GM19468 (cell line): Measurements from ENCODE around the gene ZNF625.
"Not testable (repeated sequence)": the region's sequence is repeated elsewhere in the genome, so short reads cannot be mapped to it uniquely, and the experiment has no call there.

Experiments
- ATAC-seq: cut with Tn5 transposase; IDR thresholded peaks from one replicate; pipeline ENCODE4 v1.9.1; 2021; ENCODE audit warnings: mild to moderate bottlenecking, moderate library complexity, moderate number of reproducible peaks; ENCODE audit not compliant: unreplicated experiment; ENCODE audit errors: extremely low read depth

ZNF625 gene

DNA sequence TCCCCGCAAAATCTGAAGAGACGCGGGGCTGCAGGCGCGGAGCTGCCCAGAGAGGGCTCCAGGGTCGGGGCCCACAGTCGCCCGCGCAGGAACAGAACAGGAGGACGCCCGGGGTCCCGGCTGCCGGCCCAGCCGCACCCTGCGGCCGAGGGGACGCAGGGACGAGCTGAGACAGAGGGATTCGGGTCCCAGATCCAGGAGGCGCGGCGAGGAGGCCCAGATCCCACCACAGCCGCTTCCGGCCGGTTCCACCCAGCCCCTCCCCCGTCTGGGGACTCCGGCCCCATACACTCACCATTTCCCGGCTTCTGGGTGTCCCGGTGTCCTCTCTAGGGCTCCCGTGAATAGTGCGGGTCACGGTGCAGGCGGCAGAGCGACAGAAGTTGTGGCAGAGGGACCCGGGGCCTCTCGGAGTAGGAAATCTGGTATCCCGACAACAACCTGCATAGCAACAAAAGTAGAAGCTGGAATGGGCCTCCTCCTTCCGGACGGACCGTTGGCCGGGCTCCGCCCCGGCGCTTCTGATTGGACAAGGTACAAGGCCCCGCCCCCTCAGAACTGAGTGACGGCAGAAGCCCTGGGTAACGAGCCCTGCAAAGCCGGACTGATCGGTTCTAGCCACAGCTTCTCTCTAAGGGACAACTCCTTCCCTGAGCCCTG lies 16.5 kb downstream of the ZNF625 start, which contains the start of gene ZNF20:
Gene ZNF20, minus strand, starts transcription at position 466 of the 660 bp plus-strand sequence. Its CDS starts 168 bp downstream, at position 298.
- ATAC-seq: peak; percentile 75

DNA sequence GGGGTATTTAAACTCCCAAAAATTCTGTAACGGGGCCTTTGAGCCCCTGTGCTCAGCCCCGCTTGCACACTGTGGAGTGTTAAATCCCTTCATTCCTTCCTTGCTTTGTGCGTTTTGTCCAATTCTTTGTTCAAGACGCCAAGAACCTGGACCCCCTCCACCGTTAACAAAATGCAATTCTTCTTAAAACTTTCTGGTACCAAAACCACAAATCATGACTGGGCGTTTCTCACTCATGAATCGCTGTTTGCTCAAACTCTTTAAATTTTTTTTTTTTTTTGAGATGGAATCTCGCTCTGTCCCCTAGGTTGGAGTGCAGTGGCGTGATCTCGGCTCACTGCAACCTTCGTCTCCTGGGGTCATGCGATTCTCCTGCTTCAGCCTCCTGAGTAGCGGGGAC lies 17.3 kb downstream of the ZNF625 start:
- ATAC-seq: no peak

DNA sequence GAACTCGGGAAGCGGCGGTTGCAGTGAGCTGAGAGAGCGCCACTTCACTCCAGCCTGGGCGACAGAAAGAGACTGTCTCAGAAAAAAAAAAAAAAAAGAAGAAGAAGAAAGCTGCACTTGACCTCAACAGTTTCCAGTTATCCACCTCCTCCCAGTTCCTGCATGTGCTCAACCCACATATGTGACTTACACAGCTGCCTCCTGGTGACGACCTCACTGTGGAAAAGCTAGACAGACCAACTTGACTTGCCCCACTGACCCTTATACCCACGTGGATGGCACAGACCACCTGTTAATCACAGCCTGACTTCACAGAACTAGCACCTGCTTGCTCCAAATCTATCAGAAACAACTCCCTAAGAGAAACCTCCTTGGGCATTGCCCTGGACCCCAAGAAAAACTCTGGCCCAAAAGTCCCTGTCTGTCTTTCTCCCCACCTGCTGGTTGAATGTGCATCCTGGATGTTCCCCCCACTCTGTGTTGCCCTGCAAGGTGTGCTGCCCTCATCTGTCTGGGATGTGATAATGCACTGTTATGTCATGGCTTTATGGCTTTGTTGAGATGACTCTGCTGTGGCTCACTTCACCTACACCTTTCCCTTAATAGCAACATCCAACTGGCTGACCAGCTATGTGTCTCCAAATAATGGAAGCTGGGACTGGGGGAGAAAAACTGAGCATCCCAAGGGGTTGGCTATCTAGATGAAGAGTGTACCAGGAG lies 19.2 kb downstream of the ZNF625 start:
- no peak for ATAC-seq

DNA sequence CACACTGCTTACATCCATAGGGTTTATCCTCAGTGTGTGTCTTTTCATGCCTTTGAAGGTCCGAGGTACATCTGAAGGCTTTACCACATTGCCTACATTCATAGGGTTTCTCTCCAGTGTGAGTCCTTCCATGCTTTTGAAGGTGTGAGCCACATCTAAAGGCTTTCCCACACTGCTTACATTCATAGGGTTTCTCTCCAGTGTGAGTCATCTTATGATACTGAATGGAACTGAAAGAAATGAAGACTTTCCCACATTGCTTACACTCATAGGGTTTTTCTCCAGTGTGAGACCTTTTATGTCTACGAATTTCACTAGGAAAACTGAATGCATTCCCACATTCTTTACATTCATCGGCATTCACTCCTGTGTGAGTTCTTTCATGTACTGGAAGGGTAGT lies 23.5 kb downstream of the ZNF625 start:
- ATAC-seq: no peak

DNA sequence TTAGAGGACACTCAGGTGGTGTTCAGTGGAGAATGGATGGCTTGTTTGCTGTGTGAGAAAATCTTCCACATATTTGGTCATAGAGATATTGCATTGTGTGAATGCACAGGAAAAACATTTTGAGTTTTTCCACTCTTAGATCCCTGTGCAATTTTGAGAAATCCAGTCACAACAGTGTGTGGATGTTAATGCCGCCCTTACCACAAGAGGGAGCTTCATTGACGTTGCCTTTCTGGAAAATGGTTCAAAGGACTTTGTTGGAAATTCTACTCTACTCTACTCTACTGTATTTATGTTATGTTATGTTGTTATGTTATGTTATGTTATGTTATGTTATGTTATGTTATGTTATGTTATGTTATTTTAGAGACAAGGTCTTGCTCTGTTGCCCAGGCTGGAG lies 29.8 kb downstream of the ZNF625 start:
- no peak for ATAC-seq

DNA sequence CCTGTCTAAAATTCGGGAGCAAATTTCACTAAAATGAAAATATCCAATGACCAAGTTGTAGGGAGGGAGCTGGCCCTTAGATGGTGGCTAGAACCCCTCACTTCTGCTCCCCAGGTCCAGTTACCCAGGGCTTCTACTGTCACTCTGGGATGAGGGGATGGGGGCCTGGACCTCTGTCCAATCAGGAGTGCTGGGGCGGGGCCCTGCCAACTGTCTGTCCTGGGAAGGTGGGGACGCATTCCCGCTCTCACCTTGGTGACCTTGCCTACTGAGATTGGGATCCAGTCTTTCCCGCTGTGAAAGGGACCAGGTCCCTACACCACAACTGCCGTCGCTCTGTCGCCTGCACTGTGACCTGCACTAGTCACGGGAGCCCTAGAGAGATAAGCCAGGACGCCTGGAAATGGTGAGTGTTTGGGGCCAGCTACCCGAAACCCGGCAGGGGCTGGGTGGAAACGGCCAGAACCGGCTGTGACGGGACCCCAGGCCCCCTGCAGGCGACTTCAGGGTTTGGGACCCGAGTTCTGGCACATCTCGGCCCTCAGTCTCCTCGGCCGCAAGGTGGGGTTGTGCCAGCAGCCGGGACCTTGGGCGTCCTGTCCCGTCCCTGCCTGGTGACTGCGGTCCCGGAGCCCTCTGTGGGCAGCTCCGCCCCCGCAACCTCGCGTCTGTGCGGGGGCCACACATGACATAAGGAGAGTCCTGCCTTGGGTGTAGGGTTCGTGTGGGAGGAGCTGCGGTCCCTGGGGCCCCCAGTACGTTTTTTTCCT lies 39.1 kb downstream of the ZNF625 start:
- no peak for ATAC-seq

DNA sequence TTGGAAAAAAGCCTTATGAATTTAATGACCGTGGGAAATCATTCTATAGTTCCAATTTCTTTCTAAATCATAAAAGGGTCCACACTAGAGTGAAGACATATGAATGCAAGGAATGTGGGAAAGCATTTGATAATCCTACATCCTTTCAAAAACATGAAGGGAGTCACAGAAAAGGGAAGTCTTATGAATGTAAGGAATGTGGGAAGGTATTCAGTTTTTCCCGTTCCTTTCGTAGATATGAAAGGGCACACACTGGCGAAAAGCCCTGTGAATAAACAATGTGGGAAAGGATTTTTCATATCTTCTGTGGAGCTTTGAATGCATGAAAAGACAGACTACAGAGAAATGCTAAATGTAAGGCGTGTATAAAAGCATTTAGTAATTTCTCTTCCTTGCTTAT lies 43.4 kb downstream of the ZNF625 start:
- ATAC-seq: no peak

DNA sequence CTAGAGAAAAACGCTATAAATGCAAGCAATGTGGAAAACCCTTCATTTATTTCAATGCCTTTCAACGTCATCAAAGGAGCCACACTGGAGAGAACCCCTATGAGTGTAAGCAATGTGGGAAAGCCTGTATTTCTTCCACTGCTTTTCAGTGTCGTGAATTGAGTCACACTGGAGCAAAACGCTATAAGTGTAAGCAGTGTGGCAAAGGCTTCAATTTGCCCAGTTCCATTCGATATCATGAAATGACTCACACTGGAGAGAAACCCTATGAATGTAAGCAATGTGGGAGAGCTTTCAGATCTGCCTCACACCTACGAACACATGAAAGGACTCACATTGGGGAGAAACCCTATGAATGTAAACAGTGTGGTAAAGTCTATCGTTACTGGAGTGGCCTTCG lies 43.8 kb downstream of the ZNF625 start:
- ATAC-seq: no peak

DNA sequence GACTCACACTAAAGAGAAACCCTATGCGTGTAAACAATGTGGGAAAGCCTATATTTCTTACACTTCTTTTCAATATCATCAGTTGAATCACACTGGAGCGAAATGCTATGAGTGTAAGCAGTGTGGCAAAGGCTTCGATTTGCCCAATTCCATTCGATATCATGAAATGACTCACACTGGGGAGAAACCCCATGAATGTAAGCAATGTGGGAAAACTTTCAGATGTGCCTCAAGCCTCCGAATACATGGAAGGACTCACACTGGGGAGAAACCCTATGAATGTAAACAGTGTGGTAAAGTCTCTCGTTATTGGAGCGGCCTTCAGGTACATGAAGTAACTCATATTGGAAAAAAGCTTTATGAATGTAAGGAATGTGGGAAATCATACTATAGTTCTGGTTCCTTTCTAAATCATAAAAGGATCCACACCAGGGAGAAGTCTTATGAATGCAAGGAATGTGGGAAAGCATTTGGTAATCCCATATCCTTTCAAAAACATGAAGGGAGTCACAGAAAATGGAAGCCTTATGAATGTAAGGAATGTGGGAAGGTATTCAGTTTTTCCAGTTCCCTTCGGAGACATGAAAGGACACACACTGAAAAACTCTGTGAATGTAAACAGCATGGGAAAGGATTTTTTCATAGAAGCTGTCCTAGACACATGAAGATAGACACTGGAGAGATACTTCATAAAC lies 44.4 kb downstream of the ZNF625 start:
- no peak for ATAC-seq

DNA sequence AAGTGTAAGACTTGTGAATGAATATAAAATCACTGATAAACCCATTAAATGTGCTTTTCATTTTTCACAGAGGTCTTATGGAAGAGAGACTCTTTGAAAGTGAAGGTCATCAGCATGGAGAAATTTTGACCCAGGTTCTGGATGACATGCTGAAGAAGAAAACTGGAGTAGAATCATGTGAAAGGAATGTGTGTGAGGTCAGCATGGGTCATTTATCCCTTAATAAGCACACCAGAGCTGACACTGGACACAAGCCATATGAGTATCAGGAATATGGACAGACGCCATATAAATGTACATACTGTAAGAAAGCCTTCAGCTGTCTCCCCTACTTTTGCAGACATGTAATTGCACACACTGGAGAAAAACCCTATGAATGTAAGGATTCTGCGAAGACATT lies 45.4 kb downstream of the ZNF625 start:
- no peak for ATAC-seq

DNA sequence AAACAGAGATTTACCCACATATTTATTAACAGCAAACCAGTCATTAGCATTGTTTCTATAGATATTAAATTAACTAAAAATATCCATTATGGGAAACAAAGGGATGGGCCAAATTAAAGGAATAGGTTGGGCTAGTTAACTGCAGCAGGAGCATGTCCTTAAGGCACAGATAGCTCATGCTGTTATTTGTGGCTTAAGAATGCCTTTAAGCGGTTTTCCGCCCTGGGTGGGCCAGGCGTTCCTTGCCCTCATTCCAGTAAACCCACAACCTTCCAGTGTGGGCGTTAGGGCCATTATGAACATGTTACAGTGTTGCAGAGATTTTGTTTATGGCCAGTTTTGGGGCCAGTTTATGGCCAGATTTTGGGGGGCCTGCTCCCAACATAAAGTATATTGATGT lies 52.6 kb downstream of the ZNF625 start:
- not testable (repeated sequence) for ATAC-seq

DNA sequence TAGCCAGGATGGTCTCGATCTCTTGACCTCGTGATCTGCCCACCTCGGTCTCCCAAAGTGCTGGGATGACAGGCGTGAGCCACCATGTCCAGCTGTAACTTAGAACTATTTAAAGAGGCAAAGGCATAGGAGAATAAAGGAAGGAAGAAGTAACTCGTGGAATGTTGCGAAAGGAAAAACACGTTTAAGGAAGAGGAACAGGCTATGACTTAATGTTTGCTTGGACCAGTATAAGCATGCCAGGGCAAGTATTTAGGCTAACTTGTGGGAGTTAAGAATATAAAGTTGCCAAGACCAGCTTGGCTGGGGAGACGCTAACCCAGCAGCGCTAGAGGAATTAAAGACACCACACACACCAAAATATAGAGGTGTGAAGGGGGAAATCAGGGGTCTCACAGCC lies 58.5 kb downstream of the ZNF625 start:
- no peak for ATAC-seq

DNA sequence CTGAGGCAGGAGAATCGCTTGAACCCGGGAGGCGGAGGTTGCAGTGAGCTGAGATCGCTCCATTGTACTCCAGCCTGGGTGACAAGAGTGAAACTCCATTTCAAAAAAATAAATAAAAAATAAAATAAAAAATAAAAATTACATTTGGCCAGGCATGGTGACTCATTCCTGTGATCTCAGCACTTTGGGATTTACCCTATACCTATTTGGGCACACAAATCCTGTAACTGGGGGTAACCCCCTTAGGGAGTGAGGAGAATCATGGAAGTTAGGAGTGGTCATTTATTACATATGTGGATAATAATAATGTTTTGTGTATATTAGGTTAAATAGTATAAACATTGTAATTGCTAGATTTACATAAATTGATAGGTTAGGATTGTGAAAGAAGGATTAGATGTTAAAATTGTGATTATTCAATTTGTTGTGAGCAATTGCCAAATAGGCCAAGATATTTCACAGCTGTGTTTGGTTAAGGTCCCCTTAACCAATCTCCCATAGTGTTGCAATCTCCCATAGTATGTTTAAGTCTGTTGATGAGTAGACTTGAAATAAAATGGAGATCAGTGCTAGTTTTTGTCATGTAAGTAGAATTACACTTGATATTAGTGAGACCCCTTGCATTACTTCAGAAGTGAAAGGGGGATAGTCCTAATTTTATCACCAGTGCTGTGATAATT lies 61.3 kb downstream of the ZNF625 start:
- no peak for ATAC-seq
